NCI-H2196 (cell line): ENCODE data around the gene CDC42EP2.
"Not testable (repeated sequence)": the region's sequence is repeated elsewhere in the genome, so short reads cannot be mapped to it uniquely, and the experiment has no call there.

Experiments
- DNase-seq: peaks from one replicate; lab custom pipeline; 2025; ENCODE audit not compliant: unreplicated experiment; lab: John Stamatoyannopoulos, UW

The CDC42EP2 gene

DNA sequence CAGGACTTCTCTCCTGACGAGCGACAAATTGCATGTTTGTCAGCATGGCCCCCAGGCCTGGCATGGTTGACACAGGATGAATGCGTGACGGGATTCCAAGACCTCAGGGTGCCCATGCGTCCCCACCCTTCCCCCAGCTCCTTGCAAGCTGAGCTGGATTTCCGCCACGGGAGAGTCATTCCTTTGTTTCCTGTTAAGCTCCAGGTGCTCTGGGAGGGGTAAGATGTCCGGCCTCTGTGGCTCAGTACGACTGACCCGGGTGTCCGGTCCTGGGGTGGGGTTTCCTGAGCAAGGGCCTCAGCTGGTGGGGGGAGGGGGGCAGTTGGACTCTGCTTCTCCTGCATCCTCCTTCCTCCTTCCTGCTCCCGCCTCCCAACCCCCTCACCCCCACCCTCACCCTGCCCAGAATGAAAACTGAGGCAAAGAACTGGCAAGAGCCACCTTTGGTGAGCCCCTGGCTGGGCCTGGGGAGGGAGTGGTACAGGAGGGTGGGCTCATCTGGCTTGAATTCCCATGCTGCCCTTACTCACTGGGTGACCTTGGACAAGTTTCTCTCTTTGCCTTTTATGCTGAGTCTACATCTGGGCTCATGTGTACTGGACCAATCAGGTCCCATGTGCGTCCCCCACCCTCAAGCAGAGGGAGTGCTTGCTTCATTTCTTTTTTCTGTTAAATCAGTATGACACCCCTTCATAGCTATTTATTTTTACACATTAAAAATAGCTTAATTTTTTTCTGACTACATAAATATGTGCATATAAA lies 2.5 kb downstream of the CDC42EP2 start:
- peak; percentile 72 for DNase-seq

DNA sequence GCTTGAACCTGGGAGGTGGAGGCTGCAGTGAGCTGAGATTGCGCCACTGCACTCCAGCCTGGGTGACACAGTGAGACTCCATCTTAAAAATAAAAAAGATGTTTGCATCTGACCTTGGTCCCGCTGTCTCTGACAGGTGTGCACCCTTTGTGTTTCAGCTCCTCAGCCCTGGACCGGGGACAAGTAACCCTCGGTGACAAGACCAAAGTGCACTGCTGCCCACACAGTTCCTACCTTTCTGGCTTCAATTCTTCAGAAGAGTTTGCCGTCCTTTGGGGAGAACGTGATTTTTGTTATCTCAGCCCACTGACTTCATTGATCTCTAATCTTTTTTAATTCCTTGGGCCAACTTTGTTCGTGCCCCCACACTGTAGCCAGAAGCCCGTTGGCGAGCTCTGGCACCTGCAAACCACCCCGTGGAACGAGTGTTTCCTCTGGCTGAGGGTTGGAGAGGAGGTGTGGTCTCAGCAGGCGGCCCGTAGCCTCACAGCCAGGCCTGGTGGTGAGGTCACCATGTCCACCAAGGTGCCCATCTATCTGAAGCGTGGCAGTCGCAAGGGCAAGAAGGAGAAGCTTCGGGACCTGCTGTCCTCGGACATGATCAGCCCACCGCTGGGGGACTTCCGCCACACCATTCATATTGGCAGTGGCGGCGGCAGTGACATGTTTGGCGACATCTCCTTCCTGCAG lies 5.9 kb downstream of the CDC42EP2 start:
- no peak for DNase-seq

DNA sequence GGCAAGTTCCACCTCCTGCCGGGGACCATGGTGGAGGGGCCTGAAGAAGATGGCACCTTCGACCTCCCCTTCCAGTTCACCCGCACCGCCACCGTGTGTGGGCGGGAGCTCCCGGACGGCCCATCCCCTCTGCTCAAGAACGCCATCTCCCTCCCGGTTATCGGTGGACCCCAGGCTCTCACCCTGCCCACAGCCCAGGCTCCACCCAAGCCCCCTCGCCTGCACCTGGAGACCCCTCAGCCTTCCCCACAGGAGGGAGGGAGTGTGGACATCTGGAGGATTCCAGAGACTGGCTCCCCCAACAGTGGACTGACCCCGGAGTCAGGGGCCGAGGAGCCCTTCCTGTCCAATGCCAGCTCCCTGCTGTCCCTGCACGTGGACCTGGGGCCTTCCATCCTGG lies 6.4 kb downstream of the CDC42EP2 start:
- no peak for DNase-seq

- no peak for DNase-seq
Measured at GRCh38 chr11:65321828-65322485, 7.3 kb downstream of the CDC42EP2 start.

DNA sequence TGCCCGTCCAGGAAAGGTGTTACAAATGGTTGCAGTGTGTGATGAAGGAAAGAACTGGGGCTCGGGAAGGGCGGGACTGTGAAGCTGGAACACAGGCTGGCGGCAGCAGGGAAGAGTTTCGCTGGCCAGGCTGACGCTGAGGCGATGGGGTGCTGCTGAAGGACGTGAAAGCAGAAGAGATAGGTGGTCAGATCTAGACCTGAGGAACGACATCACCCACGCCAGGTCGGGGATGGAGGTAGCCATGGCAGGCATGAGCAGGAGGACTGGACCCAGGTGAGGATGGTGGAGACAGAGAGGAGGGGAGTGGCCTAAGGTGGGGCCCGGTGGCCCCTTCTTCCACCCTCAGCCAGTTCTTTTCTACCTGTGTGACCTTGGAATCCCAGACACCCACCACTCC lies 9.1 kb downstream of the CDC42EP2 start:
- DNase-seq, result no peak

- DNase-seq, result no peak
Measured at GRCh38 chr11:65325435-65325834, 10.8 kb downstream of the CDC42EP2 start.

DNA sequence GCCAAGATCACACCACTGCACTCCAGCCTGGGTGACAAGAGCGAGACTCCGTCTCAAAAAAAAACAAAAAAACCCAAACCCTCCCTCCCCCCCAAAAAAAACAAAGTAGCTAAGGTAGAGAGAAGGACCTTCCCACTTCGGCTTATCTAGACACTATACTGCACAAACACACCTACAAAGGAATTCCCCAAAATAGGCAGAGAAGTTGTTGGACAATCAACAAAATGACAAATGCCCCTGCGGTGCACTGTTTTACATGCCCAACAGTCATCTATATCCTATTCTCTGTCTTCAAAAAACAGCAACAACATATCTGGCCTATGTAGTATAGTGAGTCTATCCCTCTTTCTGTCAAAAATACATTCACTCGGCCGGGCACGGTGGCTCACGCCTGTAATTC lies 12.4 kb downstream of the CDC42EP2 start:
- no peak for DNase-seq

- DNase-seq, result no peak
Measured at GRCh38 chr11:65329478-65329877, 14.8 kb downstream of the CDC42EP2 start.

DNA sequence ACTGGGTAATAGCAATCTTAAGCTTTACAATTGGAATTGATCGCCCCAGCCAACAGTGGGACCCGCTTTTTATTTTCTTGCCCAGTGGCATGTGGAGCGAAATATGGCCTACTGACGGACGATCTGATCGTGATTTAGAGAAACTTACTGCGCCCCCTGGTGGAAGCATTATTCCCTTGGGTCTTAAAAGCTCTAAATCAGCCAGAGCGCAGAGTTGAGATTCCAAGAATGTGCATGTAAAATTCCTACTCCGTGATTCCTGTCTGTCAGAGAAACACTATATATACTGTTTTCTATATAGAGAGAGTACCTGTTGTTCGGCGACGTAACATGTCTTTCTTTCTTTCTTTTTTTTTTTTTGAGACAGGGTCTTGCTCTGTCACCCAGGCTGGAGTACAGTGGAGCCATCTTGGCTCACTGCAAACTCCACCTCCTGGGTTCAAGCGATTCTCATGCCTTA lies 15.3 kb downstream of the CDC42EP2 start:
- DNase-seq, result peak; percentile 93

- no peak for DNase-seq
Measured at GRCh38 chr11:65330544-65330943, 15.9 kb downstream of the CDC42EP2 start.

GRCh38 chr11:65332591-65332990 lies 17.9 kb downstream of the CDC42EP2 start:
- not testable (repeated sequence) for DNase-seq

- DNase-seq, result no peak
Measured at GRCh38 chr11:65334696-65335295, 20.1 kb downstream of the CDC42EP2 start.

GRCh38 chr11:65338676-65339075 lies 24.0 kb downstream of the CDC42EP2 start:
- DNase-seq, result no peak

DNA sequence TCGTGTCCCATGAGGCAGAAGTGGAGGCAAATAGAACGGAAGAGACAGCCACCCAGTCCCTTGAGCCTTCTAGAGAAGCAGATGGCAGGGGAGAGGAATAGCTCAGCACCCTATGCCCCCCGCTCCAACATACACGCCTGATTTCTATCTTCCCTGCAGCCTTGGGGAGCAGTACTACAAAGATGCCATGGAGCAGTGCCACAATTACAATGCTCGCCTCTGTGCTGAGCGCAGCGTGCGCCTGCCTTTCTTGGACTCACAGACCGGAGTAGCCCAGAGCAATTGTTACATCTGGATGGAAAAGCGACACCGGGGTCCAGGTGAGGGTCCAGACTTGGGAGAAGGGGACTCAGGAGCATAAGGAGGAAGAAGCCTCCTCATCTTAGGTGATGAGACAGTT lies 25.6 kb downstream of the CDC42EP2 start:
- no peak for DNase-seq

DNA sequence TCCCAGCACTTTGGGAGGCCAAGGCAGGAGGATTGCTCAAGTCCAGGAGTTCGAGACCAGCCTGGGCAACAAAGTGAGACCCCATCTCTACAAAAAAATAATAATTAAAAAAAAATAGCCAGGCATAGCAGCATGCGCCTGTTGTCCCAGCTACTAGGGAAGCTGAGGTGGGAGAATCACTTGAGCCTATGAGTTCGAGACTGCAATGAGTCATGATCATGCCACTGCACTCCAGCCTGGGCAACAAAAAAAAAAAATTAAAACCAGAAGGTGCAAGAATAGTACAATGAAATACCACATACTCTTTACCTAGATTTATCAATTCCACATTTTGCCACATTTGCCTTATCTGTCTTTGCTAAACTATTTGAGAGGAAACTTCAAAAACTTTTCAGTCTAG lies 27.2 kb downstream of the CDC42EP2 start:
- no peak for DNase-seq

GRCh38 chr11:65351511-65351910 lies 36.8 kb downstream of the CDC42EP2 start:
- DNase-seq, result no peak

GRCh38 chr11:65352783-65353182 lies 38.1 kb downstream of the CDC42EP2 start:
- DNase-seq, result peak; percentile 7

- no peak for DNase-seq
Measured at GRCh38 chr11:65353376-65353775, 38.7 kb downstream of the CDC42EP2 start.

DNA sequence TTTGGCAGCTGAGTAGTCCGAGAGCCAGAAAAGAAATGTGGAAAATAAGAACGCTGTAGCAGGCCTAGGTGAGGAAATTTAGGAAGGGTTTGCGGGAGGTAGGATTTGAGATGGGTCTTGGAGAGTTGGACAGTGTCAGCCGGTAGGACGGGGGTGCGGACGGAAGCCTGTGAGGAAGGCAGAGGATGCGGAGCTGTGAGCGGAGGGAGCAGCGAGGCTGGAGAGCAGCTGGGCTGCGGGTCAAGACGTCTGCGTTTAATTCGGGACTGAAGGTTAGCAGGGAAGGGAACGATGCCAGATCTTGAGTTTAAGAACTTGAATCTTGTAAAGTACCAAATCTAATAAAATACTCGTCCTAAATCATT lies 39.2 kb downstream of the CDC42EP2 start:
- DNase-seq, result no peak

- peak; percentile 97 for DNase-seq
Measured at GRCh38 chr11:65354265-65355012, 39.8 kb downstream of the CDC42EP2 start, which contains the start of gene TIGD3. Gene TIGD3, plus strand, starts transcription at chr11:65354751. Its CDS starts 1,058 bp downstream, at chr11:65355809.
